Mesenchymal stem cell (in vitro differentiated cells and primary cell): ENCODE data around the gene RASA3.
A peak's percentile ranks its signal among the peaks of the same experiment; 100 is the strongest.

Experiments
- DNase-seq: peaks from one replicate; pipeline ENCODE4 v3.0.0-alpha.2; 2013
- H2AFZ ChIP-seq: one replicate; pipeline ENCODE4 v1.6.1; 2013; ENCODE audit warnings: low read depth, mild to moderate bottlenecking, control low read depth, inconsistent platforms, low read length, moderate library complexity
- H2AK5ac ChIP-seq: 2 replicates; pipeline ENCODE4 v1.6.1; 2013; ENCODE audit warnings: low read length, moderate library complexity, mild to moderate bottlenecking, inconsistent platforms; ENCODE audit not compliant: severe bottlenecking
- H2BK120ac ChIP-seq: one replicate; pipeline ENCODE4 v1.6.1; 2013; ENCODE audit warnings: low read depth, mild to moderate bottlenecking, inconsistent platforms, low read length, moderate library complexity
- H2BK12ac ChIP-seq, 2 experiments: one replicate each; pipeline ENCODE4 v1.6.1; 2013; ENCODE audit warnings: inconsistent platforms in 2 of 2, low read length in 2 of 2, mild to moderate bottlenecking in 2 of 2, moderate library complexity in 2 of 2, control low read depth in 1 of 2
- H2BK15ac ChIP-seq: one replicate; pipeline ENCODE4 v1.6.1; 2013; ENCODE audit warnings: mild to moderate bottlenecking, low read depth, inconsistent platforms; ENCODE audit not compliant: poor library complexity, severe bottlenecking
- H2BK5ac ChIP-seq: 2 replicates; pipeline ENCODE4 v1.6.1; 2013; ENCODE audit warnings: low read depth, mild to moderate bottlenecking, low read length, control low read depth, inconsistent platforms; ENCODE audit not compliant: poor library complexity, severe bottlenecking
- H3K14ac ChIP-seq, 2 experiments: one replicate each; pipeline ENCODE4 v1.6.1; 2013; ENCODE audit warnings: inconsistent platforms in 2 of 2, low read length in 2 of 2, control low read depth in 1 of 2, mild to moderate bottlenecking in 1 of 2, moderate library complexity in 1 of 2
- H3K18ac ChIP-seq, 2 experiments: one replicate each; pipeline ENCODE4 v1.6.1; 2013; ENCODE audit warnings: inconsistent platforms in 2 of 2, low read length in 2 of 2, control low read depth in 1 of 2, low read depth in 1 of 2, mild to moderate bottlenecking in 1 of 2
- H3K23ac ChIP-seq, 2 experiments: one replicate each; pipeline ENCODE4 v1.6.1; 2013; ENCODE audit warnings: inconsistent platforms in 2 of 2, low read length in 2 of 2, mild to moderate bottlenecking in 2 of 2, moderate library complexity in 2 of 2, control low read depth in 1 of 2
- H3K27ac ChIP-seq: 2 replicates; pipeline ENCODE4 v1.5.1; 2013; ENCODE audit warnings: mild to moderate bottlenecking, moderate library complexity, low read length, control low read depth, inconsistent platforms; ENCODE audit not compliant: poor library complexity, severe bottlenecking
- H3K27me3 ChIP-seq, 2 experiments: 2 replicates each; pipeline versions ENCODE4 v1.6.1 to v1.7.0; 2013; ENCODE audit warnings: low read length in 2 of 2, mild to moderate bottlenecking in 2 of 2, moderate library complexity in 2 of 2, control low read depth in 1 of 2, inconsistent platforms in 1 of 2; ENCODE audit not compliant: control insufficient read depth in 1 of 2, insufficient read depth in 1 of 2
- H3K36me3 ChIP-seq, 2 experiments: 2 replicates each; pipeline versions ENCODE4 v1.6.1 to v1.7.0; 2013; ENCODE audit warnings: low read length in 2 of 2, control low read depth in 1 of 2, inconsistent platforms in 1 of 2, low read depth in 1 of 2, mild to moderate bottlenecking in 1 of 2; ENCODE audit not compliant: insufficient read depth in 2 of 2, control insufficient read depth in 1 of 2
- H3K4ac ChIP-seq, 2 experiments: one replicate each; pipeline ENCODE4 v1.6.1; 2013; ENCODE audit warnings: inconsistent platforms in 2 of 2, low read length in 2 of 2, mild to moderate bottlenecking in 2 of 2, moderate library complexity in 2 of 2, control low read depth in 1 of 2, low read depth in 1 of 2
- H3K4me1 ChIP-seq: 2 replicates; pipeline ENCODE4 v1.6.1; 2013; ENCODE audit warnings: low read depth, low read length, control low read depth; ENCODE audit not compliant: control insufficient read depth, insufficient read depth
- H3K4me2 ChIP-seq: 2 replicates; pipeline ENCODE4 v1.6.1; 2013; ENCODE audit warnings: low read length, mild to moderate bottlenecking, inconsistent platforms; ENCODE audit not compliant: poor library complexity, severe bottlenecking
- H3K4me3 ChIP-seq, 2 experiments: 2 replicates each; pipeline versions ENCODE4 v1.5.1 to v1.7.0; 2013; ENCODE audit warnings: low read length in 2 of 2, mild to moderate bottlenecking in 2 of 2, control low read depth in 1 of 2, low read depth in 1 of 2; ENCODE audit not compliant: insufficient read depth in 1 of 2
- H3K79me1 ChIP-seq: replicated peaks from 2 replicates; pipeline ENCODE4 v1.6.1; 2013; ENCODE audit warnings: mild to moderate bottlenecking, control low read depth, low read length, inconsistent platforms; ENCODE audit not compliant: poor library complexity, severe bottlenecking
- H3K9ac ChIP-seq: 2 replicates; pipeline ENCODE4 v1.7.0; 2013; ENCODE audit warnings: mild to moderate bottlenecking, low read length, moderate library complexity
- H3K9me3 ChIP-seq: 2 replicates; pipeline ENCODE4 v1.7.0; 2013; ENCODE audit warnings: mild to moderate bottlenecking, low read length; ENCODE audit not compliant: control insufficient read depth
- H4K8ac ChIP-seq: one replicate; pipeline ENCODE4 v1.6.1; 2013; ENCODE audit warnings: inconsistent platforms, mild to moderate bottlenecking, low read length, moderate library complexity
- H4K91ac ChIP-seq: one replicate; pipeline ENCODE4 v1.6.1; 2013; ENCODE audit warnings: mild to moderate bottlenecking, low read length, inconsistent platforms
- WGBS: methylation state at CpG from one replicate; pipeline ENCODE4 v1.1.7; 2013; ENCODE audit warnings: mixed read lengths; 5-methylcytosine and 5-hydroxymethylcytosine counted together

RASA3 gene

DNA sequence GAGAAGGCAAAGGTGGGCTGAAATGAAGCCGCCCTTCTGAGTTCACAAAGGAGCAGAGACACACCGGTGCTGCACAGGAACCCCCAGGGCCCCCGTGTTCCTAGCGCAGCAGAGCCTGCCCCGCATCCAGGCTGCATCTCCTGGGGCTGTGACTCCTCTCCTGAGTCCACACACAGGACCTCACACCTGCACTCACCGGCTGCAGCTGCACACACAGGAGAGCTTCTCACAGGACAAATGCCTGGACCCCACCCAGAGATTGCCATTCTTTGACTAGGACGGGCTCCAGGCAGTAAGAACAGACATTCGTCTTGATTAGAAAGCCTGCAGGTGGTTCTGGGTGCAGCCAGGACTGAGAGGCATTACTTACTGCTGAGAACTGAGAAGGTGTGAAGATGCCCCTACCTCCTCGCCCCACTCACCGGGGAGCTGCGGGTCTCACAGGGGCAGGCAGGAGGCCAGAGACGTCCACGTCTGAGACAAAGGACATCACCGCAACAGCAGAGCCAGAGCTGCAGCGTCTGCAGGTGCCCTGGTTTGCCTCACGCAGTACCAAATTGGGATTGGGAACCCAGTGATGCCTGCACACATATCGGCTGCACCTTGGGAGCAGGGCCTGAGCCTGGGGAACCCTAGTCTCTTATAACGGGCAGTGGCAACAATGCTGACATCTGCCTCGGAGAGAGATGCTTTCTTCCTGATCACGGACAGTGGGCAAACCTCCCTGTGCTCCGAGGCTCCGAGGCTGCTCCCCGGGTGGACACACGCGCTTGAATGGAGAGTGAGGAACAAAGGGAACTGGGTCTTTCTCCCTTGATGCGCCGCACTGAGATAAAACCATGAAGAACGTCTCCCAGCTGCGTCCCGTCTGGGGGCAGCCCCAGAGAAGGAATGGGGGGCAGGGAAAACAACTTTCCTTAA is 50.4 kb downstream of the RASA3 start:
- no peak overlapping the region for H2BK15ac ChIP-seq
- DNase-seq: no peak
- H3K9ac ChIP-seq: no peak overlapping the region
- H3K18ac ChIP-seq: peak overlapping the region in 1 of 2 experiments; percentile 68
- H3K9me3 ChIP-seq: no peaks in the 10 kb centered on the region
- H3K36me3 ChIP-seq: peaks cover 9 to 54% of the 10 kb centered on the region in 2 experiments
- peaks cover 2% of the 10 kb centered on the region for H3K79me1 ChIP-seq
- H3K4me1 ChIP-seq: peaks cover 37% of the 10 kb centered on the region
- no peak overlapping the region for H2BK12ac ChIP-seq
- H2AFZ ChIP-seq: no peak overlapping the region
- no peak overlapping the region for H3K4ac ChIP-seq
- no peak overlapping the region for H3K4me2 ChIP-seq
- no peaks in the 10 kb centered on the region for H3K27me3 ChIP-seq
- peak overlapping the region in 1 of 2 experiments; percentile 94 for H3K23ac ChIP-seq
- H2AK5ac ChIP-seq: no peak overlapping the region
- H2BK5ac ChIP-seq: no peak overlapping the region
- H3K14ac ChIP-seq: no peak overlapping the region
- no peak overlapping the region for H2BK120ac ChIP-seq
- H3K4me3 ChIP-seq: no peak overlapping the region
- WGBS: 92% methylated on average over 28 of the region's 30 CpGs
- H4K91ac ChIP-seq: no peak overlapping the region
- H3K27ac ChIP-seq: no peak overlapping the region
- no peak overlapping the region for H4K8ac ChIP-seq

DNA sequence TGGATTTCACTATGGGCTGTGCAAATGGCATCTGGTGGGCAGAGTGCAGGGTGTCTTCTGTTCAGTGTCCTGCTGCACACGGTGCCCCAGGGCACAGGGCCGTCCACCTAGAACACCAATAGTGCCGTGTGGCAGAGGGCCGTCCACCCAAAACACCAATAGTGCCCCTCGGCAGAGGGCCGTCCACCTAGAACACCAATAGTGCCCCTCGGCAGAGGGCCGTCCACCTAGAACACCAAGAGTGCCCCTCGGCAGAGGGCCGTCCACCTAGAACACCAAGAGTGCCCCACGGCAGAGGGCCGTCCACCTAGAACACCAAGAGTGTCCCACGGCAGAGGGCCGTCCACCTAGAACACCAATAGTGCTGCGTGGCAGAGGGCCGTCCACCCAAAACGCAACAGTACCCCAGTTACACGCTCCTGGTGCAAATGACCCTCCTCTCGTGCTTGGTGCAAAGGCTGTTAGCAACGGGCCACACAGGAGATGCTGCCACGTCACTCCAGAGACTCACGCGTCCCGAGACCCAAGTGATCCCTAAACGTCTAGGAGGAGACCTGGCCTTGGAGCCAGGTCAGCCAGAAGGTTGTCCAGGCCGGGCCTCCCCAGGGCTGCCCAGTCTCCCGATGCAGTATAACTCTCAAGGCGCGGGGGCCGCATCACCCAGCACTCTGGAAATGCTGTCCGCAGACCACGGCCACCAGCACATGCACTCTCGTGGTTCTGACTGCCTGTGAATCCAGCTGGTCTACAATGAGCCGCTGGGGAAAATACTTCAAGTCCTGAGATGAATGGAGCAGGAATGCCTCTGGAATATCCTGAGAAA is 51.5 kb downstream of the RASA3 start:
- Histone ChIP-seq H2AFZ (no peak overlapping the region), H3K23ac (no peak overlapping the region), H3K27me3 (no peaks in the 10 kb centered on the region), H3K9me3 (no peaks in the 10 kb centered on the region), H2AK5ac (no peak overlapping the region), H2BK120ac (no peak overlapping the region), H2BK5ac (no peak overlapping the region), H3K79me1 (peaks cover 2% of the 10 kb centered on the region), H3K4me2 (no peak overlapping the region), H3K18ac (no peak overlapping the region), H2BK12ac (no peak overlapping the region), H3K14ac (peak overlapping the region in 1 of 2 experiments; percentile 41), H4K91ac (peak overlapping the region; percentile 10), H4K8ac (no peak overlapping the region), H3K4me3 (no peak overlapping the region), H3K4me1 (peaks cover 40% of the 10 kb centered on the region), H3K27ac (no peak overlapping the region), H2BK15ac (no peak overlapping the region), H3K36me3 (peaks cover 9 to 61% of the 10 kb centered on the region in 2 experiments), H3K4ac (no peak overlapping the region), H3K9ac (no peak overlapping the region)
- WGBS: 98% methylated on average over 34 of the region's 34 CpGs
- no peak for DNase-seq

DNA sequence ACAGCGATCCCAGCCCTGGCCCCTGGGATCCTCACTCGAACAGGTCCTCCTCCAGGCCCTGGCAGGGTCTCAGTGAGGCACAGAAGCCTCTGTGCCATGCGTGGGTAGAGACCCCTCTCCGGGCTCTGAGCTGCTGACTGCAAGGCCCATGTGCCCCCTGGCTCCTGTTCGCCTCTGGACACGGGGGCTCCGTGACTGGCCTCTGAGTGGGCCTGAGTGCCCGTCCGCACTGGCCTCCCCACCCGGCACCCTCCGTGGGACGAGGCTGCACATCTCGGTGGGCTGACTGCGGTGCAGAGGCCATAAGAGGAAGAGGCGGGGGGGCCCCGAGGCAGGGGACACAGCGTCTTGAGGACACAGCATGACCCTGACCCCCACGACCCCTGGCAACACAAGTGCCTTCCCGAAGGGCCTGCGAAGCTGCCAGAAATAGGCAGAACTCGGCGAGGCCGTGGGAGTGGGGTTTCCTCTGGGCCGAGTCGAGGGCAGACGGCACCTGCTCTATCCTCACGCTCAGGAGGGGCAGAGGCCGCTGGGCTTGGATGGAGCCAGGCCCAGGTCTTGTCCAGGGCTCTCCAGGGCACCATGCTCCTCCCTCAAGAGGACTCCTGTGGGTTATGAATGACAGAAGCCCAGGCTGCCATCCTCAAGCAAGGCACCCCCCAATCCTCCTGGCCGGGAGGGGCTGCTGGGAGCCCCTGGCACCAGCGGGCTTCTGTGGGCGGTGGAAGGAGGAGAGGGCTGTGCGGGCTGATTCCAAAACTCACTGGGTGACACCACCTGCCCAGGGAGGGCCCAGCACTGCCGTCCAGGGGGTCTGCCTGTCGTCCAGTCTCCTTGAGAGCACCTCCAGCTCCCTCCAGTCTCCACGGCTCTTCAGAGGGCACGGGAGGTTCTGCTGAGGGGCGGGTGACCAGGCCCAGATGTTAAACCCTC is 52.6 kb downstream of the RASA3 start:
- Histone ChIP-seq H3K14ac (no peak overlapping the region), H3K27me3 (no peaks in the 10 kb centered on the region), H3K27ac (no peak overlapping the region), H3K4me2 (no peak overlapping the region), H3K4me1 (peaks cover 40% of the 10 kb centered on the region), H2AK5ac (no peak overlapping the region), H3K9ac (peak overlapping the region; percentile 90), H2BK120ac (no peak overlapping the region), H2AFZ (no peak overlapping the region), H3K9me3 (no peaks in the 10 kb centered on the region), H2BK5ac (no peak overlapping the region), H4K91ac (no peak overlapping the region), H4K8ac (peak overlapping the region; percentile 19), H2BK12ac (peak overlapping the region in 1 of 2 experiments; percentile 25), H3K79me1 (peaks cover 2% of the 10 kb centered on the region), H2BK15ac (no peak overlapping the region), H3K4ac (no peak overlapping the region), H3K18ac (no peak overlapping the region), H3K36me3 (peaks cover 13 to 70% of the 10 kb centered on the region in 2 experiments), H3K4me3 (peak overlapping the region in 1 of 2 experiments; percentile 63), H3K23ac (no peak overlapping the region)
- no peak for DNase-seq
- WGBS: 96% methylated on average over 36 of the region's 37 CpGs
